Measurements from ENCODE around the gene CFHR5.
"Not testable (repeated sequence)": the region's sequence is repeated elsewhere in the genome, so short reads cannot be mapped to it uniquely, and the experiment has no call there.

Gene CFHR5

DNA sequence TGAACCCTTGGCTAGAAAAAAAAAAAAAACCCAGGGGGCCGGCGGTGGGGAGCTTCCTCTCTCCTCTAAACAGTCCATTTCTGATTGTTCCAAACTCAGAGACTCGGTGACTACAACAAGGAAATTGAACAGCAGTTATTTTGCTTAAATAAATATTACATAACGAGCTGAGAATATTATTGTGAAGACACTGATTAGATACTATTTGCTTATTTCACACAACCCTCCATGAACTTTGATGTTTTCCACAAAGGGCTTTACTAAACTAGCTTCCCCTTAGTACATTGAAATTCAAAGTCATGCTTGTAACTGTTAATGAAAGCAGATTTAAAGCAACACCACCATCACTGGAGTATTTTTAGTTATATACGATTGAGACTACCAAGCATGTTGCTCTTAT lies at the start of gene CFHR5:
Gene CFHR5 (plus strand): TSS at position 279 of the 400 bp plus-strand sequence. CDS start 109 bp downstream, at position 388.
- no peak for DNase-seq (ENCODE audit: low read depth, low spot score)

DNA sequence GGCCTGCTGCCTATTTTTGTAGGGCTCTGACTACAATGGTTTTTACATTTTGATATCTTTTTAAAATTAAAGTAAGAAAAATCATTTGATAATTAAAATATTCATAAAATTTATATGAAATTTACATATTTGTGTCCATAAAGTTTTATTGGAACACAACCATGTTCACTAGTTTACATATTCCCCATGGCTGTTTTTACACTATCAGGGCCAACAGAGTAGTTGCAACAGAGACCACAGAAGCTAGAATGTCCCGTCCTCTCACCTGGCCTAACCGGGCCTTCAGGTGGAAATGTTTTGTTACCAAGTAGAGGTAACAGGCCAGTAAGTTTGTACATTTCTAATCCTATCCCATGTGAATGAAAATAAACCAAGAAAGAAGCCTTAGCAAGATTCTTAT lies 44.5 kb upstream of the CFHR5 start:
- not testable (repeated sequence) for DNase-seq (ENCODE audit: low read depth, low spot score)

DNA sequence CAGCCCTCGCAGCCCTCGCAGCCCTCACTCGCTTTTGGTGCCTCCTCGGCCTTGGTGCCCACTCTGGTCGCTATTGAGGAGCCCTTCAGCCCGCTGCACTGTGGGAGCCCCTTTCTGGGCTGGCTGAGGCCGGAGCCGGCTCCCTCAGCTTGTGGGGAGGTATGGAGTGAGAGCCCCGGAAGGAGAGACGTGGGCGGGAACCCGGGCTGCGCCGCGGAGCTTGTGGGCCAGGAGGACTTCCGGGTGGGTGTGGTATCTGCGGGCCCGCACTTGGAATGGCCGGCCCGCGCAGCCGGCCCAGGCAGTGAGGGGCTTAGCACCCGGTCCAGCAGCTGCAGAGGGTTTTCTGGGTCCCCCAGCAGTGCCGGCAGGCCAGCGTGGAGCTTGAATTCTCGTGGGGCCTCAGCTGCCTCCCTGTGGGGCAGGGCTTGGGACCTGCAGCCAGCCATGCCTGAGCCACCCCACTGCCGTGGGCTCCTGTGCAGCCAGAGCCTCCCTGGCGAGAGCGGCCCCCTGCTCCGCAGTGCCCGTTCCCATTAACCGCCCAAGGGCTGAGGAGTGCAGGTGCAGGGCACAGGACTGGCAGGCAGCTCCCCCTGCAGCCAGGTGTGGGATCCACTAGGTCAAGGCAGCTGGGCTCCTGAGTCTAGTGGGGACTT lies 43.7 kb upstream of the CFHR5 start:
- no peak for DNase-seq (ENCODE audit: low read depth, low spot score)

DNA sequence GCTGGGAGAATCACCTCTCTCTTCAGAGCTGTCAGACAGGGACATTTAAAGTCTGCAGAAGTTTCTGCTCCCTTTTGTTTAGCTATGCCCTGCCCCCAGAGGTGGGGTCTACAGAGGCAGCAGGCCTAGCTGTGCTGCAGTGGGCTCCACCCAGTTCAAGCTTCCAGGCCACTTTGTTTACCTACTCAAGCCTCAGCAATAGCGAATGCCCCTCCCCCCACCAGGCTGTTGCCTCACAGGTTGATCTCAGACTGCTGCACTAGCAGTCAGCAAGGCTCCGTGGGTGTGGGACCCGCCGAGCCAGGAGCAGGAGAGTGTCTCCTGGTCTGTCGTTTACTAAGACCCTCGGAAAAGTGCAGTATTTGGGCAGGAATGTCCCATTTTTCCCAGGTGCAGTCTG lies 35.9 kb upstream of the CFHR5 start:
- not testable (repeated sequence) for DNase-seq (ENCODE audit: low read depth, low spot score)

DNA sequence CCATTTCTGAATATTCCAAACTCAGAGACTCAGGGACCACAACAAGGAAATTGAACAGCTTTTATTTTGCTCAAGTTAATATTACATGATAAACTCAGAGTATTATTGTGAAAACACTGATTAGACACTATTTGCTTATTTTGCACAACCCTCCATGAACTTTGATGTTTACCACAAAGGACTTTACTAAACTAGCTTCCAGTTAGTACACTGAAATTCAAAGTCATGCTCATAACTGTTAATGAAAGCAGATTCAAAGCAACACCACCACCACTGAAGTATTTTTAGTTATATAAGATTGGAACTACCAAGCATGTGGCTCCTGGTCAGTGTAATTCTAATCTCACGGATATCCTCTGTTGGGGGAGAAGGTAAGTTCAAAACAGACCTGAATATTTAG lies 33.8 kb upstream of the CFHR5 start, which contains the start of gene CFHR2:
Gene CFHR2 (plus strand): TSS at position 171 of the 400 bp plus-strand sequence. CDS start 143 bp downstream, at position 314.
- DNase-seq (ENCODE audit: low read depth, low spot score): not testable (repeated sequence)

DNA sequence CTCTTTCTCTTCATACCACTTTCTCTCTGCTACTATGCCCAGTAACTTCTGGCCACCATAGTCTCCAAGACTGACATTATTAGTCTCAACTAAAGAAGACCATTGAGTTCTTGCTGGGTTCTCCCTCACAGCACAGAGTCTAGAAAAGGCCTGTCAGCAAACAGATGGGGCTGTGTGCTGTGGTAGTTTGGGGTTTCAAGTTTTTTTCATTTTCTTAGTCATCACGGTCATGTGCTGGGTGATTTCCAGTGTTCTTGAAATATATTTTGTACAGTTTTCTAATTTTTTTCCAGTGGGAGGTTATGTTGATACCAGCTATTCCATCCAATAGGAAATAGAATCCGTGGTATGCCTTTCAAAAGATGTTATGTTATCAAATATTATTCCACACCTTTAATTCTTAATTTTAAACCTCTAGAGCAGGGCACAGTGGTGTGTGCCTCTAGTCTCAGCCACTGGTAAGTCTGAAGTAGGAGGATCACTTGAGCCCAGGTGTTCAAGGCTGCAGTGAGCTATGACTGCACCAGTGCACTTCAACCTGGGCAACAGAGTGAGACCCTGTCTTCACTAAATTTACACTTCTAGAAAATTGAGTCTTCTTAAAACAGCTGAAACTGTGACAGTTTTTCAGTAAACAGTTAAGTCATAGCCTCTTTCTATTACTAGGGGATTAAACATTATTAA lies 25.5 kb upstream of the CFHR5 start:
- DNase-seq (ENCODE audit: low read depth, low spot score): no peak

DNA sequence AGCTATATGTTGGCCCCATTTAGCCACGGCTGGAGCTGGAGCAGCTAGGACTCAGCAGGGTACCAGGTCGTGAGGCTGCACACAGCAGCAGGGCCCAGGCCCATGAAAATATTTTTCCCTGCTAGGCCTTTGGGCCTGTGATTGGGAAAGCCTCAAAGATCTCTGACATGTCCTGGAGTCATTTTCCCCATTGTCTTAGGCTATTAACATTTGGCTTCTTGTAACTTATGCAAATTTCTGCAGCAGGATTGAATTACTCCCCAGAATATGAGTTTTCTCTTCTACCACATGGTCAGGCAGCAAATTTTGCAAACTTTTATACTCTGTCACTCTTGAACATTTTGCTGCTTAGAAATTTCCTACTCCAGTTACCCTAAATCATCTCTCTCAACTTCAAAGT lies 22.6 kb upstream of the CFHR5 start:
- no peak for DNase-seq (ENCODE audit: low read depth, low spot score)

DNA sequence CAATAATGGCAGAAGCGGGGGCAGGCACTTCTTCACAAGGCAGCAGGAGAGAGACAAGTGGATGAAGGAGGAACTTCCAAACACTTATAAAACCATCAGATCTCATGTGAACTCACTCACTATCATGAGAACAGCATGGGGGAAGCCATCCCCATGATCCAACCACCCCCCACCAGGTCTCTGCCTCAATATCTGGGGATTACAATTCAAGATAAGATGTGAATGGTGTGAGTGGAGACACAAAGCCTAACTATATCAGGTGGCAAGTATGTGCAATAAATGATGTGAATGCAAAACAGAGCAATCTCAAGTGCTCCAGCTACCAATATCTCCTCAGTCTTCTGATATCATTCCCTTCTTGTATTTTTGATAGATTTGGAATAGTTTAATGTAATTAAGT lies 21.4 kb upstream of the CFHR5 start:
- DNase-seq (ENCODE audit: low read depth, low spot score): no peak

DNA sequence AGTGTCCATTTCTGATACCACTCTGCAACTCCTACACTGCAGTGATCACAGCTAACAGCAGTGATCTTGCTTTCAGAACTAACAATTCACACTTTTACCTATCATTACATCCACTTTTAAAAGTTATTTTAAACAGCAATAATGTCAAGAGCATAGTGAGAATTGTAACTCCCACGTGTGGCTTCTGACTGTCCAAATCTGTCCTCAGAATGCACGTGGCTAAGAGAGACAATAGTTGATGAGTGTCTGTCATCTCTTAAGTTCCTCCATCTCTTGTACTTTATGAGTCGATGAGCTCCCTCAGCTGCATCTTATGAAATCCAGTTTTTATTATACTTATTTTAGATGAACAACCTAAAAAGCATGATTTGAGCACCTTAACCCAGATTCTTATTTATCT lies 16.5 kb upstream of the CFHR5 start:
- DNase-seq (ENCODE audit: low read depth, low spot score): no peak

DNA sequence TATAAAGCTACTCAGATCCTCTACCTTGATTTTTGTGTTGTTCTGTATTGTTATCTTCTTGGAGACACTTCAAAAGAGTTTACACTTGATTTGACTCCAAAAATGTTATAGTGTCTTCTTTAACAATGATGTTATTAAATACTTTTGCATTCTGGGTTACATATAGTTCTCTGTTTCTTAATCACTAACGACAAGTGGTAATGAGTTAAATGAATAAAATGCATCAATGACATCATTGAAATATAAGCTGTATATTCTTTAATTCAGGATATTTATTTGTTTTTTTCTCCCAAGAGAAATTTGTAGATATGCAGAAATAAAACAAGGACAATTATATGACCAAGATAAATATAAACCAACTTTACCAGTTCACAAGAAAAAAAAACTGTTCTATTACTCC lies 7.2 kb upstream of the CFHR5 start:
- no peak for DNase-seq (ENCODE audit: low read depth, low spot score)

DNA sequence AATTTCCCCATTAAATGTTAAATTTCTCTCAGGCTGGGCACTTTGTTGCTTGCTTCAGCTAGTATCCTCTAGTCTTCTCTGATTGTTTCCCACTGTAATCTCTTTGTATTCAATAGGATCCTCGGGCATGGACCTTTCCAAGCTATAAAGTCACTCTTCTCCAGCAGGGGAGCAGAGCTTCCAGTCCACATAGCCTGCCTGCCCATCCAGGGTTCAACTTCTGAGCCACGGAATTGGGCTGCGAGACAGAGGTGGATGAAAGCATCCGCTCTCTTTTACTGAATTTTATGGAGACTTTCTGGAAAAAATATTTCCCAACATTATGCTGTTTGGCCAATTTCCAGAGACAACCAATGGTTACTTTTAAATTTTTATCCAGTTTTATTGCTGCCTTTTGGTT lies 1.1 kb upstream of the CFHR5 start:
- DNase-seq (ENCODE audit: low read depth, low spot score): no peak

DNA sequence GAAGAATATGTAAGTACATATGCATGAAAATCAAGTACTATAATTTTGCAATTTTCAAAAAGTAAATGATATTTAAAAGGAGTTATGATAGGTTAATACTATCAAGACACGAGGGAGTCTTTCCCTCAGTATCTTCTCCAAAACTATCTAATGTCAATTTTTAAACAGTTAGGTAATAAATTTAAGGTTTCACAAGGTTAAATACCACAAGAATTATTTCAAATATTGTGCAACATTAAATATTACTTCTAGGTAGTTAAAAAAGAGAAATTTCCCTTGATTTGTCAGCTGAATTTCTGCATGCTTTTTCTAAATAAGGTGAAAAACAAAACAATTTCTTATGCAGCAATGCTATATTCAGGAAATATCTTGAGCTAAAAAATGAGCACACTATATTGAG lies 3.5 kb downstream of the CFHR5 start:
- no peak for DNase-seq (ENCODE audit: low read depth, low spot score)

DNA sequence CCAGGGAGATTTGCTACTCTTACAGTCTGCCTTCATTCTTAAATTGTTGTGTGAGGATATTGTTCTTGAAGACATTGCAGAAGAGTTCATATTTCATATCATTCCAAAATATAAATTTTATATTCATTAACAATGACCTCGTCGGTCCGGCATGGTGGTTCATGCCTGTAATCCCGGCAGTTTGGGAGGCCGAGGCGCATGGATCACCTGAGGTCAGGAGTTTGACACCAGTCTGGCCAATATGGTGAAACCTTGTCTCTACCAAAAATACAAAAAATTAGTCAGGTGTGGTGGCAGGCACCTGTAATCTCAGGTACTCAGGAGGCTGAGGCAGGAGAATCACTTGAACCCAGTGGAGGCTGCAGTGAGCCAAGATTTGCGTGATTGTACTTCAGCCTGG lies 4.9 kb downstream of the CFHR5 start:
- DNase-seq (ENCODE audit: low read depth, low spot score): not testable (repeated sequence)

DNA sequence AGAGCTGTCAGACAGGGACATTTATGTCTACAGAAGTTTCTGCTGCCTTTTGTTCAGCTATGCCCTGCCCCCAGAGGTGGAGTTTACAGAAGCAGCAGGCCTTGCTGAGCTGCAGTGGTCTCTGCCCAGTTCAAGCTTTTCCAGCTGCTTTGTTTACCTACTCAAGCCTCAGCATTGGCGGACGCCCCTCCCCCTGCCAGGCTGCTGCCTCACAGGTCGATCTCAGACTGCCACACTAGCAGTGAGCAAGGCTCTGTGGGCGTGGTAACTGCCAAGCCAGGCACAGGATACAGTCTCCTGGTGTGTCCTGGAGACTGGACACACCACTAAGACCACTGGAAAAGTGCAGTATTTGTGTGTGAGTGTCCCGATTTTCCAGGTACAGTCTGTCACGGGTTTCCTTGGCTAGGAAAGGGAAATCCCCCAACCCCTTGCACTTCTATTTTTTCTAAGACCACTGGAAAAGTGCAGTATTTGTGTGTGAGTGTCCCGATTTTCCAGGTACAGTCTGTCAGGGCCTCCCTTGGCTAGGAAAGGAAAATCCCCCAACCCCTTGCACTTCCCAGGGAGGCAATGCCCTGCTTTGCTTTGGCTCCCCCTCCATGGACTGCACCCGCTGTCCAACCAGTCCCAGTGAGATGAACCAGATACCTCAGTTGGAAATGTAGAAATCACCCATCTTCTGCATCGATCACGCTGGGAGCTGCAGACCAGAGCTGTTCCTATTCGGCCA lies 14.7 kb downstream of the CFHR5 start:
- DNase-seq (ENCODE audit: low read depth, low spot score): not testable (repeated sequence)

DNA sequence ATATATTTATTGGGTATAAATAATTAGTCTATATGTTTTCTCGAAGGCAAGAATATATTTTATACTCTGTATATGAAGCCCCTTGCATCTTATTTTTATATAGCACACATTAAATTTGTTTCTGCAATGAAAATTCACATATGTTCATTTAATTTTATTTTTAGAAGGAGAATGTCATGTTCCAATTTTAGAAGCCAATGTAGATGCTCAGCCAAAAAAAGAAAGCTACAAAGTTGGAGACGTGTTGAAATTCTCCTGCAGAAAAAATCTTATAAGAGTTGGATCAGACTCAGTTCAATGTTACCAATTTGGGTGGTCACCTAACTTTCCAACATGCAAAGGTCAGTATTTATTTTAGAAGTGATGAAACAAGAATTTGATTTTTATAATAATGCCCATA lies 16.6 kb downstream of the CFHR5 start:
- DNase-seq (ENCODE audit: low read depth, low spot score): no peak

DNA sequence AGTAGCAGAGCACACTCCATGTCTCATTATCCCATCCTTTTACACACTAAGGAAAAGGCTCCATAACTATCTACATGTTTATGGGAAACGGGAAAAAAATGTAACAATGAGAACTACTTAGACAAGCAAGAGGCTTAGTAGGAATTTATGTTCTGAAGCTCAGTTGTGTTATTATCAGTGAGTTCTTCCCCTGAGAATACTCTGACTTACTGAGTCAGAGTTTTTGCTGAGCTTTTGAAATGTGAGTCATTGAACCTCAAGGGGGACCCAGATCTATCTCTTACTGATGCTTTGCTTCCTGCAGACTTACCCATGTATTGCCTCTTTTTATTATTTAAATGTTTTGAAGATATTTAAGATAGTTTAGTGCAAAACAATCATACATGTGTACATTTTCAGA lies 20.1 kb downstream of the CFHR5 start:
- DNase-seq (ENCODE audit: low read depth, low spot score): peak; percentile 58

DNA sequence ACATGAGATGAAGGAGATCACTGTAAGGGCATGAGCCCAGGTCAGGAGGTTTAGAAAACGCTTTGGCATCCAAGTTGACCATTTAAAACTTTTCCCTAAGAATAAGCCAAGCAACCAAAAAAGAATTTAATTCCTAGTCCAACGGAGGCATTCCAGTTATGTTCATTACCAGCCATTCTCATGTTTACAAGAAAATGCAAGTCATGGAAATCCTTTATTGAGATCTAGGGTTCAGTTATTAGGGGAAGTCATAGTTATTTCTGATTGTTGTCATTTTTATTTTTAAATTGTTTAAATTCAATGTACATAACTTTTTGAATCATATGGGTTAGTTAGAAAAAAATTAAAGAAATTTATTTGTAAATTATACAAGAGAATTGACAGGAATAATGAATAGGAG lies 24.5 kb downstream of the CFHR5 start:
- DNase-seq (ENCODE audit: low read depth, low spot score): no peak

DNA sequence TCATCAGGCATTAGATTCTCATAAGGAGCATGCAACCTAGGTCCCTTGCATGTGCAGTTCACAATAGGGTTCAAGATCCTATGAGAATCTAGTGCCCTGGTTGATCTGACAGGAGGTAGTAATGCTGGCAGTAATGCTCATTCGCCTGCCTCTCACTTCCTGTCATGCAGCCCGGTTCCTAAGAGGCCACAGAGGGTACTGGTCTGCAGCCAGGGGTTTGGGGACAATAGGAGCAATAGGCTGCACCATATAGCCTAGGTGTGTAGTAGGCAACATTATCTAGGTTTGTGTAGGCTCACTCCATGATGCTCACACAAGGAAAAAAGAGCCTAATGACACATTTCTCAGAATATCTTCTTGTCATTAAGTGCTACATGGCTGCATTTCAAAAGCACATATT lies 25.8 kb downstream of the CFHR5 start:
- DNase-seq (ENCODE audit: low read depth, low spot score): no peak

DNA sequence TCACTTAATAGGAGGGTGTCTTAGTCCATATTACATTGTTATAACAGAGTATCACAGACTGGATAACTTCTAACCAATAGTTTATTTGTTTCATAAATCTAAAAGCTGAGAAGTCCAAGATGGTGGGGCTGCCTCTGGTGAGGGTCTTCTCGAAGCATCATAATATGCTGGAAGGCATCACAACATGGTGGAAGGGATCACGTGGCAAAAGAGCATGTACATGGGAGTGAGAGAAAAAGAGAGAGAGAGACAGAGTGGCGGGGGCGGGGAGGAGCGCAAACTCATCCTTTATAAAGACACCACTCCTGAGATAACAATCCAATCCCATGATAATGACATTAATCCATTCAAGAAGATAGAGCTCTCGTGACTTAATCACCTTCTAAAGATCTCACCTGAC lies 31.5 kb downstream of the CFHR5 start:
- no peak for DNase-seq (ENCODE audit: low read depth, low spot score)

DNA sequence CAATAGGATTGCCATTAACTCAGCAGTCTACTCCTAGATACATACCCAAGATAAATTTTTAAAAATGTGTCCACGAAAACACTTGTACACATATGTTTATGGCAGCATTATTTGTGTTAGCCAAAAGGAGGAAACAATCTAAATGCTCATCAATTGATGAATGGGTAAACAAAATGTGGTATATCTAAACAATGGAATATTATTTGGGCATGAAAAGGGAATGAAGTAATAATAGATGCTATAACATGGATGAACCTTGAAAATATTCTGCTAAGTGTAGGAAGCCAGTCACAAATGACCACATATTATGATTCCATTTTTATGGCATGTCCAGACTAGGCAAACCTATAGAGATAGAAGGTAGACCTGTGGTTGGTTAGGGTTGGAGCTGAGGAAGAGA lies 34.3 kb downstream of the CFHR5 start:
- DNase-seq (ENCODE audit: low read depth, low spot score): no peak

DNA sequence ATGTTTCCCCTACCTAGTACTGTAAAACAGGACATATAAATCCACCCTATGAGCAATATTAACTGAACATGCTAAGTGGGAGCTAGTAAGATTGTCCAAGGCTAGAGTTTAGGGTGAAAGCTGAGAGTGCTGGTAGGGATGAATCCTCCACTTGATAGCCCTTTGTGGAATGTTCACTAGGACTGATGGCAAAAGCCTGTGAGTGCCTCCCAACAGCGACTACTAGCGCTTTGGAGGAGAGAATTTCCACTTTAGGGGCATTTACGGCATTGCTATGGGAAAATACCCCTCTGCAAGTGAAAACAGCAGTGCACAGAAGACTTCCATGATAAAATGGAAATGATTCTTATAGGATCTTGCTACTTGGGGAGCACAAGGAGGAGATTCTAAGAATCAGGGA lies 35.9 kb downstream of the CFHR5 start:
- no peak for DNase-seq (ENCODE audit: low read depth, low spot score)

DNA sequence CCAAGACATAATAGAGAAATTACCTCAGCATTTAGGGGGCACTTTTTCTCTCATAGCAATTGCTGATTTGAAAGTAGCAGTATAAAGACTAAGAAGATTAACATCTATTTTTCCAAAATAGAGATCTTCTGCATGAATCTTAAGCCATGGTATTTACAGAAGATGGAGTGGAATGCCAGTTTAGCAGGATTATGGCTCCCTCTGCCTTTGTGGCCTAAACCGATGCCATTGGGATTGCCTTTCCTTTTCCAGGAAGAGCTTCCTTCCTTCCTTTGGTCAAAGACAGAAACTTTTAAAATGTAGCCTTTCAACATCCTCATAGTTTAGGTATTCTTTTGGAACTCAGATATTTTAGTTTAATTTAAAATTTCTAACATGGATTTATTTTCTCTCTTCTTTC lies 39.4 kb downstream of the CFHR5 start:
- no peak for DNase-seq (ENCODE audit: low read depth, low spot score)

Measured in brain pericyte (primary cell).